GM18907 (cell line): Measurements from ENCODE around the gene PDCD1.

Experiments
- ATAC-seq: cut with Tn5 transposase; IDR thresholded peaks from one replicate; pipeline ENCODE4 v1.9.1; 2021; ENCODE audit warnings: mild to moderate bottlenecking, moderate library complexity; ENCODE audit not compliant: unreplicated experiment

Gene PDCD1

DNA sequence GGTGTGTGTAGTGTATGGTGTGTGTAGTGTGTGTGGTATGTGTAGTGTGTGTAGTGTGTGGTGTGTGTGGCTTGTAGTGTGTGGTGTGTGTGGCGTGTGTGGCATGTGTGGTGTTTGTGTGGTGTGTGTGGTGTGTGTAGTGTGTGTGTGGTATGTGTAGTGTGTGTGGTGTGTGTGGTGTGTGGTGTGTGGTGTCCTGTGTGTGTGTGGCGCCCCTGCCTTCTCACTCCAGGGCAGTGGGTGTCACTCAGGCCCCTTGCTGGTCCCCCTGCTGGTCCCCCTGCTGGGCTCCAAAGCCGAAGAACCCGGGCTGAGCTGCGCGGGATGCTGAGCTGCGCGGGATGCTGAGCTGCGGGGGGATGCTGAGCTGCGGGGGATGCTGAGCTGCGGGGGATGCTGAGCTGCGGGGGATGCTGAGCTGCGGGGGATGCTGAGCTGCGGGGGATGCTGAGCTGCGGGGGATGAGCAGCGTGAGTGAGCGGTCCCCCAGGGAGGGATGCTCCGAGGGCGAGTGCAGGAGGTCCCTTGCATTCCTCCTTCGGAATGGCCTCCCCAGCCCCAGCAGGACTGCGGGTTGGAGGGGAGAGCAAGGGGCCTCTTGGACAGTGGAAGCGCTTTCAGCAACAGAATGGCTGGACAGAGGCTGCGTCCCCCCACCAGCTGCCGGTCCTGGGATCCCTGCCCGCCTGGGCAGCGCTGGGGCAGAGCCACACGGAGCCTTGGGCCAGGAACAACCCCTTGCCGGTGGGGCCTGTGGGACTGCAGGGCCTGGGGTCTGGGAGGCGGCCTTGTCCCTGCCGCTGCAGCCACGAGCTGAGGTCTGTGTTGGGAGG is 7.5 kb upstream of the PDCD1 start:
- no peak for ATAC-seq

DNA sequence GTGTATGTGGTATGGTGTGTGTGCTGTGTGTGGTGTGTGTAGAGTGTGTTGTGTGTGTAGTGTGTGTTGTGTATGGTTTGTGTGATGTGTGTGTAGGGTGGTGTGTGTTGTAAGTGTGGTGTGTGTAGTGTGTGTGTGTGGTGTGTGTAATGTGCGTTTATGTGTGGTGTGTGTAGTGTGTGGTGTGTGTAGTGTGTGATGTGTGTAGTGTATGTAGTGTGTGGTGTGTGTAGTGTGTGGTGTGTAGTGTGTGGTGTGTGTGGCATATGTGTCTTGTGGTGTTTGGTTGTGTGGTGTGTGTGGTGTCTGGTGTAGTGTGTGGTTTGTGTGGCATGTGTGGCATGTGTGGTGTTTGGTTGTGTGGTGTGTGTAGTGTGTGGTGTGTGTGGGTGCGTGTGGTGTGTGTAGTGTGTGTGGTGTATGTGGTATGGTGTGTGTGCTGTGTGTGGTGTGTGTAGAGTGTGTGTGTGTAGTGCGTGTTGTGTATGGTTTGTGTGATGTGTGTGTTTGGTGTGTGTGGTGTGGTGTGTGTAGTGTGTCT is 6.8 kb upstream of the PDCD1 start:
- no peak for ATAC-seq

DNA sequence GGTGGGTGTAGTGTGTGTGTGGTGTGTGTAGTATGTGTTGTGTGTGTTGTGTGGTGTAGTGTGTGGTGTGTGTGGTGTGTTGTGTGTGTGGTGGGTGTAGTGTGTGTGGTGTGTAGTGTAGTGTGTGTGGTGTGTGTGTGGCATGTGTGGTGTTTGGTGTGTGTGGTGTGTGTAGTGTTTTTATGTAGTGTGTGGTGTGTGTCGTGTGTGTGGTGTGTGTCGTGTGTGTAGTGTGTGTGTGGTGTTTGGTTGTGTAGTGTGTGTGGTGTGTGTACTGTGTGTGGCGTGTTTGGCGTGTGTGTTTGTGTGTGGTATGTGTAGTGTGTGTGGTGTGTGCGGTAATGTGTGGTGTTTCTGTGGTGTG is 6.1 kb upstream of the PDCD1 start:
- ATAC-seq, result no peak

DNA sequence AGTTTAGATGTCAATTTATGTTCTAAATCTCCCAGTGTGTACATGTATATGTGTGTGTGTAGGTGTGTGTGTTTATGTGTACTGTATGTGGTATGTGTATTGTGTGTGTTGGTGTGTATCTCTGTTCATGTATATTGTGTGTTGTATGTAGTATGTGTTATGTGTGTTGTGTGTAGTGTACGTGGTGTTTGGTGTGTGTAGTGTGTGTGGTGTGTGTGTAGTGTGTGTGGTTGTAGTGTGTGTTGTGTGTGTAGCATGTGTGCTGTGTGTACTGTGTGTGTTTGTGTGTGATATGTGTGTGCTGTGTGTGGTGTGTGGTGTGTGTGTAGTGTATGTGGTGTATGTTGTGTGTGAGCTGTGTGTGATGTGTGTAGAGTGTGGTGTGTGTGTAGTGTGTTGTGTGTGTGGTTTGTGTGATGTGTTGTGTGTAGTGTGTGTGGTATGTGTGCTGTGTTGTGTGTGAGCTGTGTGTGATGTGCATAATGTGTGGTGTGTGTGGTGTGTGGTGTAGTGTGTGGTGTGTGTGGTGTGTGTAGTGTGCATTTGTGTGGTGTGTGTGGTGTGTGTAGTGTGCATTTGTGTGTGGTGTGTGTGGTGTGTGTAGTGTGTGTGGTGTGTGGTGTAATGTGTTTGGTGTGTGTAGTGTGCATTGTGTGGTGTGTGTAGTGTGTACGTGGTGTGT is 5.6 kb upstream of the PDCD1 start:
- ATAC-seq, result no peak

GRCh38 chr2:241863536-241863954 is 4.9 kb upstream of the PDCD1 start:
- no peak for ATAC-seq

- no peak for ATAC-seq
These were observed 4.3 kb upstream of the PDCD1 start for GRCh38 chr2:241862775-241863535.

- ATAC-seq, result no peak
These were observed 3.4 kb upstream of the PDCD1 start for GRCh38 chr2:241862093-241862492.

DNA sequence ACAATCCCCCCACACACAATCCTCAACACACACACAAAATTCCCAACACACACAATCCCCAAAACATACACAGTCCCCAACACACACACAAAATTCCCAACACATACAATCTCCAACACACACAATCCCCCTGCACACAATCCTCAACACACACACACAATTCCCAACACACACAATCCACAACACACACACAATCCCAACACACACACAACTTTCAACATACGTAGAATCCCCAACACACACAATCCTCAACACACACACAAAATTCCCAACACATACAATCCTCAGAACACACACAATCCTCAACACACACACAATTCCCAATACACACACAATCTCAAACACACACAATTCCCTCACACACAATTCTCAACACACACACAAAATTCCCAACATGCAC is 2.6 kb upstream of the PDCD1 start:
- no peak for ATAC-seq

DNA sequence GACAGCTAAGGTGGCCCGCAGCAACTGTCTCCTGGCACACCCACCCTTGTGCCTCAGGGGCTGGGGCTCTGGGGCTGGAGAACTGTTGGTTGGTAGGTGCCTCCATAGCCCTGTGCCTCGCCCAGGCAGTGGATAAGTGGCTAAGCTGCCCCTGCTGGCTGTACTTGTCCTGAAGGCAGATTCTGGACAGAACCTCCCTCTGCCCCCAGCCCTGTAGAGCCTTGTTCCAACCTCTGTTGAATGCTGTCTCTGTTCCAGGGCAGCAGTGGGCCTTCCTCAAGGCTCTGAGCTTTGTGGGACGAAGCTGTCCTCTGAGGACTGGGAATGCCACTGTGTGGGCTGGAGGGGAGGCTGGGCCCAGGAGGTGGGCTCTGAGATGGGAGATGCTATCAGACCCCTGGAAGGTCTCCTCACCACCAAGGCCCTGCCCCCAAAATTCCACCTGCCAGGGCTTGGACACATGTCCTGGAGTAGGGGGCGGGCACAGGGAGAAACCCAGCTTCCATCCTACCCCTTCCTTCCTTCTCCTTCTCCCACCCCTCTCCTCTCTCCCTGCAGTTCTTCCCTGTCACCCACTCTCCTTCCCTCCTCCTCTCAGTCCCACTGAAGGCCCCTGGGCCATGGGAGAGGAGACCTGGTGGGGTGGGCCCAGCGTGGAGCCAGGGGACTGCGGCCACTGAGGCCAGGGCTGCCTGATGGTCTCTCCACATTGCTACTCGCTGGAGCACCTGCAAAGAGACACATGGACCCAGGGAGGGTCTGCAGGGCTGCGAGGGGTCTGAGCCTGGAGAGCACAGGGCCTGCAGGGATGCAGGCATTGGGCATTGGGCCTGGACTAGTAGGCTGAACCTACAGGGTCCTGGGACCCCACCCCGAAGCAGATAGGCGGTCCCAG is 1.7 kb upstream of the PDCD1 start:
- ATAC-seq, result peak; percentile 13

DNA sequence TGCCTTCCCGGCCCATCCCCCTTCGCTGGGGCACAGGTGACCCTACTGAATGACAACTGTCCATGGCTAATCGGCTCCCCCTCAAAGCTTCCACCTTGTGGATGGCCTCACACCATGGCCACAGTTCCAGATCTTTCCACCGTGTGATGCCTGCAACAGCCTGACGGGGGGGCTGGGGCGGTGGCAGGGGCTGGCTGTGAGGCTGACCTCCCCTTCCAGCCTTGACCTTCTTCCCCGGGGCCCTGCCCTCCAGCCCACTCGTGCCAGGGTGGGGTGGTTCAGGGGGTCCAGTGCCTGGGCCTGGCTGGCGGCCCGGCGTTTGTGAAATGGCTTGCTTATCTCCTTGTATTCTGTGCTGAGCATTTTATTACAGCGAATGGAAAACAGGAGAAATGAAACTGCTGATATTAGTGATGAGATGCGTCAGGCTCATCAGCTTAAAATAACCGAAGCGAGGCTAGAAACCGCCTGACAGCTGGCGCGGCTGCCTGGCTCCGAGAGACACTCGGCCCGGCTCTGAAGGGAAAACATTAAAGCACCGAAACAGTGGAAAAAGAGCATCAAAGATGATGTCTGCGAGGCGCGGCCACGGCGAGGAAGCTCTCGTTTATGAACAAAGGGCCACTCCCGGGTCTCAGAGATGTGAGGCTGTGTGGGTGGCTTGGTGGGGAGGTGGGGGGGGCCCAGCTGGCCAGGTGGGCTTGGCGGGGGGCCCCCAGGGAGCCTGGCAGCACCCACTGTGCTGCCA is 916 bp upstream of the PDCD1 start:
- peak; percentile 53 for ATAC-seq

- ATAC-seq, result peak; percentile 25
These were observed 332 bp upstream of the PDCD1 start for GRCh38 chr2:241859017-241859435.

DNA sequence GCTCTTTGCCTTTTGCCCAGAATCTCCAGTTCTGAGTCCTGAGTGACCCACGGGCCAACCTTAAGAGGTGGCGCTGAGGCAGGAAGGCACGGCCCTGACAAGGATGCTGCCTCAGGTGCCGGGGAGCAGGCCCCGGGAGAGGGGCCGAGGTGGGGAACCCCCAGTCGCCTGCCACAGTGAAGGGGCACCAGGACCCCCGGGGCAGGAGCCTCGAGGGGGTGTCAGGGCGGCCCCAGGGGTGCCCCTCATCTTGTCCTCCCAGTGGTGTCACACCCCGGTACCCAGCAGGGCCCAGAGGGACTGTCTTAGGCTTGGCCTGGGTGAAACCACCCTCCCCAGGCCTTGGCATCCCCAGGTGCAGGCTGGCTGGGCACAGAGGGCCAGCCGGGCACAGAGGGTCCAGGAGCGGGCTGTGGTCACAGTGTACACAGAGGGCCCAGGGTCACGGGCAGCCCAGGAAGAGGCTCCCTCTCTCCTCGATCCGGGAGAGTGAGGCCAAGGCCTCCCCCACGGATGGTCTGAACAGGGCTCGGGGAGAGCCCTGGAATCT is 1.0 kb downstream of the PDCD1 start:
- no peak for ATAC-seq

- no peak for ATAC-seq
These were observed 1.6 kb downstream of the PDCD1 start for GRCh38 chr2:241857041-241857541.

DNA sequence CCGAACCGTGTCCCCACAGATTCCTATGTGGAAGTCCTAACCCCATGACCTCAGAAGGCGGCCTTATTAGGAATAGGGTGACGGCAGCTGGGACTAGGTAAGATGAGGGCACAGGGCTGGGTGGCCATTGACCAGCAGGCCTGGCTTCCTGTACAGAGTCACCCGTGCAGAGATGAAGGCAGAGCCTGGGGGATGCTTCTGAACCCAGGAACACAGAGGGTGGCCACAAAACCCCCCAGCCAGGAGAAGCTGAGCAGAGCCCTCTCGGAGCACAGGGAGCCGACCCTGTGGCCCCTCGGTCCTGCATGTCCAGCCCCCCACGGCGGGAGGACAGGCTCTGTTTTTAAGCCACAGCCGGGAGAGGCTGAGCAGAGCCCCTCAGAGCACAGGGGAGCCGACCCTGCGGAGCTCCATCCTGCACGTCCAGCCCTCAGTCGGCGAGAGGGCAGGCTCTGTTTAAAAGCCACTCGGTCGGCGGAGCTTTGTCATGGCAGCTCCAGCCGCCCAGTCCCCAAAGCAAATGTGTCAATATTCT is 2.7 kb downstream of the PDCD1 start:
- no peak for ATAC-seq

DNA sequence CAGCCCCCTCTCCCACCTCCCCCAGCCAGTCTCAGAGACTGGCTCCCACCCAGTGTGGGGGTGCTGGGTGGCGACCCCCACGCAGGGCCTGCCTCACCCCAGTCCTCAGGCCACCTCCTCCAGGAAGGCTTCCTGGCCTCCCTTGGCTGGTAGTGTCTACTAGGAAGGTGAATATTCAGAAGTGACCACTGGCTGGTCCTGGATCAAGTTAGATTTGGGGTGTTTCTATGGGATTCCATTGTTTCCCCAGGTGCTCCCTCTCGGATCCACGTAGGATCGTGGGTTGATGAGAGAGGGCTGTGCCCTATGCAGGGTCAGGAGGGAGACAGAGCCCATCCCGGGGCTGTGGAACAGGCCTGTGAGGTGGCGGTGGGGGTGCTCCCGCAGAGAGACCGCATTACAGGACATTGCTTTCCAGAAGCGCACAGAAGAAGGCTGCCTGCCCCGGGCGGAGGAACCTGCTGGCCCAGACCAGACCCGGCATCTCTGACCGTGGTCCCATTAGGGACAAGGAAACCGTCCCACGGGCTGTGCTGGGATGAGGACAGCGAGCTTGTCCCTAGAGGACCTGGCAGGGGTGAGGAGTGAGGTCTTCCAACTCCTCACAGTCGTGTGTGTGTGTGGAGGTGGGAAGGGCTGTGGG is 3.3 kb downstream of the PDCD1 start:
- ATAC-seq, result no peak

DNA sequence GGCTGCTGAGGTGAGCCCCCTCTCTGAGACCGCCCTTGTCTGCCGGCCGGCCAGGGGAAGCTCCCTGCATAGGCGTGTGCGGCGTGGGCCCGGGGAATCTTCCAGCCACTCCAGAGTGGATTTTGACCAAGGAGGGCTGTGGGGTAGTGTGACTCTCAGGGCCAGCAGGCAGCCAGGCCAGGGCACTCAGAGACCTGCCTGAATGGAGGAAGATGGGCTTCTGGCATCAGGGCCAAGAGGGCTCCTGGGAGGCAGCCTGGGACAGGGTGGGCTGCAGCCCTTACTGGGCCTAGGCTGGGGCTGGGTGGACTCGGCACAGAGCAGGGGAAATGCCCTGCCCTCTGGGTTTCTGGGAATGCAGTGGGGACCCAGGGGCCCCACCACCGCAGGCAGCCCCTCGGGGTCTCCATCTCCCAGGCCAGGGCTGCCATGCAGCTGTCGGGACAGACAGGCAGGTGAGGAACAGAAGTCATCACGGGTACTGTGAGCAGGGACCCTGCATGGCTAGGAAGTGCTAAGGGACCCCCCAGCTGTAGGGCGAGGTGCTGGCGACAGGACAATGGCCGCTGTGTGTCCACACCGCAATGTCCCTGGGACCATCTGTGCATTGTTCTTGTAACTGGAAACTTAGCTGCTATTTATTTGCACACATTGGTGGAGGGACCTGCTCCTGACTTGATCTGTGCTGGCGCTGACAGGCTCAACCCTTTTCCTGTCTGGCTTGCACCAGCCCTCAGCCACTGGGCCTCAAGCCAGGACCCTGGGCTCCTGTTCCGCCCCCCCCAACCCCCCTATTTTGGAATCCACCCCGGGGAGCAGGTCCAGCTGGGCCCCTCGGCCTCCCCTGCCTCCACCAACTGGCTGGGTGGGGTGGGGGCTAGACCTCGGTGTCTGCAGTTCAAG is 4.1 kb downstream of the PDCD1 start:
- ATAC-seq, result no peak

DNA sequence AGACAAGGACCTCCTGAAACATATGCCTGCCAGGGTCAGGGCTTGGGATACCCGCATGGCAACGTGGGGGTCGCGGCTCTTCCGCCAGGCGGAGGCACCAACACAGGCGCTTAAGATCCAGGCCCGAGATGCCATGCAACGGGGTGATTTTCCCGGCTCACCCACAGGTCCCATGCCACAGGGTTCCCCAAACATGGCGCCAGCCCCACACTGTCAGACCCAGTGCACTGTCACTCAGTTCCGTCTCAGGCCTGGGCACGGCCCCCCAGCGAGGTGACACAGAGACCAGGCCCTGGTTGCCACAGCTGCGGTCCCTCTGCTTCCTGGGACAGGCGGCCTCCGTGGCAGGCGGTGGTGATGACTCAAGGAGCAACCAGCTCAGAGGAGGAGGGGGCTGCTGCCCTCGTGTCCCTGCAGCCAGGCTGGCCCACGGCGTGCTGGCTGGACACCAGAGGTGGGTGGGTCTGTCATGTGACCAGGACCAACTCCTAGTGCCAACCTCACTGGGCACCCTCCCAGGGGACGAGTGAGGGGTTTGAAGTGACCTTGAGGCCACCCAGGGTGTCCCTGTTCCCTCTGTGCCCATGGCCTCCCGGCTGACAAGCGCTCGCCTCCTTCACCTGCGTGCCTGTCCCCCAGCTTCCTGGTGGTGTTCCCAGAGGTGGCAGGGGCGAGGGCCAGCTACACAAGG is 4.9 kb downstream of the PDCD1 start:
- no peak for ATAC-seq
